ENCODE results near the gene ECHS1.

ECHS1 gene

GRCh38 chr10:133337370-133337725, 35.8 kb downstream of the ECHS1 start:
- DNase-seq (ENCODE audit: low spot score): no peak
- Histone ChIP-seq H3K4me3 (ENCODE audit: severe bottlenecking) (no peak overlapping the region), H3K27me3 (ENCODE audit: insufficient read depth, poor library complexity, severe bottlenecking) (peaks cover 40% of the 10 kb centered on the region), H3K4me1 (ENCODE audit: insufficient read depth, poor library complexity, severe bottlenecking) (no peaks in the 10 kb centered on the region), H3K27ac (ENCODE audit: poor library complexity, severe bottlenecking) (no peak overlapping the region), H3K36me3 (ENCODE audit: low read depth) (no peaks in the 10 kb centered on the region), H3K9me3 (ENCODE audit: severe bottlenecking) (no peaks in the 10 kb centered on the region)
- TF ChIP-seq CTCF (IDR thresholded peaks at IDR 0.05; ENCODE audit: poor library complexity, severe bottlenecking): no peak
- ATAC-seq (ENCODE audit: low read depth): no peak

GRCh38 chr10:133336577-133337369, 36.4 kb downstream of the ECHS1 start, which contains the start of gene CALY:
CALY (minus strand) TSS chr10:133336896; CDS start chr10:133328989, 7,907 bp downstream.
- Histone ChIP-seq H3K4me3 (ENCODE audit: severe bottlenecking) (no peak within 1 kb of the TSS), H3K27ac (ENCODE audit: poor library complexity, severe bottlenecking) (no peak within 1 kb of the TSS), H3K27me3 (ENCODE audit: insufficient read depth, poor library complexity, severe bottlenecking) (peaks cover 45% of the 10 kb centered on the region), H3K36me3 (ENCODE audit: low read depth) (no peaks in the 10 kb centered on the region), H3K9me3 (ENCODE audit: severe bottlenecking) (no peaks in the 10 kb centered on the region), H3K4me1 (ENCODE audit: insufficient read depth, poor library complexity, severe bottlenecking) (no peaks in the 10 kb centered on the region)
- TF ChIP-seq CTCF (IDR thresholded peaks at IDR 0.05; ENCODE audit: poor library complexity, severe bottlenecking): no peak
- DNase-seq (ENCODE audit: low spot score): no peak
- ATAC-seq (ENCODE audit: low read depth): peak; percentile 48; the same call in 2 of the 3 replicates

- no peak for TF ChIP-seq CTCF (IDR thresholded peaks at IDR 0.05; ENCODE audit: poor library complexity, severe bottlenecking)
- ATAC-seq (ENCODE audit: low read depth): no peak; the same call in 2 of the 3 replicates
- H3K9me3 ChIP-seq (ENCODE audit: severe bottlenecking): no peaks in the 10 kb centered on the region
- DNase-seq (ENCODE audit: low spot score): no peak
- no peak overlapping the region for H3K4me3 ChIP-seq (ENCODE audit: severe bottlenecking)
- H3K36me3 ChIP-seq (ENCODE audit: low read depth): no peaks in the 10 kb centered on the region
- no peaks in the 10 kb centered on the region for H3K4me1 ChIP-seq (ENCODE audit: insufficient read depth, poor library complexity, severe bottlenecking)
- H3K27ac ChIP-seq (ENCODE audit: poor library complexity, severe bottlenecking): no peak overlapping the region
- H3K27me3 ChIP-seq (ENCODE audit: insufficient read depth, poor library complexity, severe bottlenecking): peaks cover 51% of the 10 kb centered on the region
Observed at GRCh38 chr10:133336118-133336576, 37.0 kb downstream of the ECHS1 start.

GRCh38 chr10:133335246-133336117, 37.7 kb downstream of the ECHS1 start:
- H3K4me1 ChIP-seq (ENCODE audit: insufficient read depth, poor library complexity, severe bottlenecking): no peaks in the 10 kb centered on the region
- DNase-seq (ENCODE audit: low spot score) (no peak), ATAC-seq (ENCODE audit: low read depth) (peak; percentile 42)
- H3K4me3 ChIP-seq (ENCODE audit: severe bottlenecking): peak overlapping the region; percentile 26
- no peaks in the 10 kb centered on the region for H3K36me3 ChIP-seq (ENCODE audit: low read depth)
- no peak for TF ChIP-seq CTCF (IDR thresholded peaks at IDR 0.05; ENCODE audit: poor library complexity, severe bottlenecking)
- H3K27ac ChIP-seq (ENCODE audit: poor library complexity, severe bottlenecking): no peak overlapping the region
- peaks cover 57% of the 10 kb centered on the region for H3K27me3 ChIP-seq (ENCODE audit: insufficient read depth, poor library complexity, severe bottlenecking)
- no peaks in the 10 kb centered on the region for H3K9me3 ChIP-seq (ENCODE audit: severe bottlenecking)
